DND-41 (cell line): Measurements from ENCODE around the gene BAAT.
"Not testable (repeated sequence)": the region's sequence is repeated elsewhere in the genome, so short reads cannot be mapped to it uniquely, and the experiment has no call there.

Source experiments
- ATAC-seq: fragments of 200-7000 bp; cut with Tn5 transposase; 3 replicates; pipeline ENCODE4 v1.9.1; 2021; ENCODE audit warnings: low read depth; ENCODE audit not compliant: insufficient read depth
- DNase-seq: peaks from one replicate; pipeline ENCODE4 v3.0.0-alpha.2; 2020
- H2AFZ ChIP-seq: 2 replicates; pipeline ENCODE4 v1.6.0; 2012; ENCODE audit warnings: low read depth, low read length
- H3K27ac ChIP-seq: 2 replicates; pipeline ENCODE4 v1.5.1; 2012; ENCODE audit warnings: low read length, inconsistent platforms
- H3K27me3 ChIP-seq: fragments of 200-600 bp; sonication (generic); 2 replicates; pipeline ENCODE4 v1.6.0; 2012; ENCODE audit warnings: low read length, mild to moderate bottlenecking, inconsistent platforms; ENCODE audit not compliant: insufficient read depth, poor library complexity
- H3K36me3 ChIP-seq: 2 replicates; pipeline ENCODE4 v1.5.1; 2012; ENCODE audit warnings: low read length, inconsistent platforms; ENCODE audit not compliant: insufficient read depth
- H3K4me1 ChIP-seq: 2 replicates; pipeline ENCODE4 v1.5.1; 2012; ENCODE audit warnings: mild to moderate bottlenecking, low read length; ENCODE audit not compliant: insufficient read depth
- H3K4me2 ChIP-seq: 2 replicates; pipeline ENCODE4 v1.6.0; 2012; ENCODE audit warnings: mild to moderate bottlenecking, moderate library complexity, low read length, inconsistent platforms; ENCODE audit not compliant: insufficient read depth
- H3K4me3 ChIP-seq, 2 experiments: fragments of 200-600 bp in 1 of 2; shearing (Covaris generic) in 1 of 2; 2 replicates each; pipeline ENCODE4 v1.5.1; 2012 to 2016; ENCODE audit warnings: inconsistent platforms in 2 of 2, low read length in 2 of 2, mild to moderate bottlenecking in 2 of 2, low read depth in 1 of 2, moderate library complexity in 1 of 2
- H3K79me2 ChIP-seq: 2 replicates; pipeline ENCODE4 v1.6.0; 2012; ENCODE audit warnings: low read length, inconsistent platforms; ENCODE audit not compliant: insufficient read depth
- H3K9ac ChIP-seq: 2 replicates; pipeline ENCODE4 v1.6.0; 2012; ENCODE audit warnings: low read depth, mild to moderate bottlenecking, inconsistent platforms, low read length, moderate library complexity
- H3K9me3 ChIP-seq: 2 replicates; pipeline ENCODE4 v1.5.1; 2012; ENCODE audit warnings: low read length, moderate library complexity, mild to moderate bottlenecking, inconsistent platforms; ENCODE audit not compliant: insufficient read depth, severe bottlenecking
- H4K20me1 ChIP-seq: 2 replicates; pipeline ENCODE4 v1.6.0; 2012; ENCODE audit warnings: low read length; ENCODE audit not compliant: insufficient read depth
- CTCF ChIP-seq: IDR thresholded peaks from 2 replicates; pipeline ENCODE4 v1.5.1; 2012; ENCODE audit warnings: borderline replicate concordance, low read length, moderate library complexity, mild to moderate bottlenecking; ENCODE audit not compliant: poor library complexity, severe bottlenecking; ENCODE audit errors: extremely low read depth
- EZH2 ChIP-seq: IDR thresholded peaks from 3 replicates; pipeline ENCODE4 v1.6.1; 2012; ENCODE audit warnings: borderline replicate concordance, low read depth, mild to moderate bottlenecking, moderate library complexity, low read length, inconsistent platforms; ENCODE audit not compliant: severe bottlenecking

BAAT gene

DNA sequence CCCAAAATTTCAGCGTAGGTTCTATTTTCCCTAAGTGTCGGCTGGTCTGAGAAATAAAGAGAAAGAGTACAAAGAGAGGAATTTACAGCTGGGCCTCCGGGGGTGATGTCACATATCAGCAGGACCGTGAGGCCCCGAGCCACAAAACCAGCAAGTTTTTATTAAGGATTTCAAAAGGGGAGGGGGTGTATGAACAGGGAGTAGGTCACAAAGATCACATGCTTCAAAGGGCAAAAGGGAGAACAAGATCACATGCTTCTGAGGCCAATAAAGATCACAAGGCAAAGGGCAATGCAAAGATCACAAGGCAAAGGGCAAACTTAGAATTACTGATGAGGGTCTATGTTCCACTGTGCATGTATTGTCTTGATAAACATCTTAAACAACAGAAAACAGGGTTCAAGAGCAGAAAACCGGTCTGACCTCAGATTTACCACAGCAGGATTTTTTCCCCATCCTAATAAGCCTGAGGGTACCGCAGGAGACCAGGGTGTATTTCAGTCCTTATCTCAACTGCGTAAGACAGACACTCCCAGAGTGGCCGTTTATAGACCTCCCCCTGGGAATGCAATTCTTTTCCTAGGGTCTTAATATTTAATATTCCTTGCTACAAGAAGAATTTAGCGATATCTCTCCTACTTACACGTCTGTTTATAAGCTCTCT, at the start of gene BAAT:
TSS of gene BAAT (minus strand) at position 134 of the 664 bp plus-strand sequence. CDS start 13,602 bp downstream, outside the sequence.
- H3K36me3 ChIP-seq = peaks cover 23% of the 10 kb centered on the region; the same call in 1 of the 2 replicates
- H3K27ac ChIP-seq, H3K9ac ChIP-seq, H3K27me3 ChIP-seq, H3K4me3 ChIP-seq, H3K4me1 ChIP-seq, H3K9me3 ChIP-seq, ATAC-seq, H3K4me2 ChIP-seq, H2AFZ ChIP-seq, H4K20me1 ChIP-seq, H3K79me2 ChIP-seq: not testable (repeated sequence)
- peak; percentile 20 for DNase-seq

- no peak overlapping the region for H2AFZ ChIP-seq
- ATAC-seq (no peak), DNase-seq (no peak)
- no peaks in the 10 kb centered on the region for H3K36me3 ChIP-seq
- no peak for TF ChIP-seq CTCF
- no peak for TF ChIP-seq EZH2
- no peaks in the 10 kb centered on the region for H3K4me1 ChIP-seq
- no peak overlapping the region for H3K4me2 ChIP-seq
- H3K27me3 ChIP-seq = peaks cover 3% of the 10 kb centered on the region
- no peaks in the 10 kb centered on the region for H3K9me3 ChIP-seq
- H3K9ac ChIP-seq = no peak overlapping the region
- H3K79me2 ChIP-seq = no peaks in the 10 kb centered on the region
- H4K20me1 ChIP-seq = no peaks in the 10 kb centered on the region
- H3K27ac ChIP-seq = no peak overlapping the region
- H3K4me3 ChIP-seq = no peak overlapping the region
These were observed 48.4 kb upstream of the BAAT start for GRCh38 chr9:101433229-101433628.

DNA sequence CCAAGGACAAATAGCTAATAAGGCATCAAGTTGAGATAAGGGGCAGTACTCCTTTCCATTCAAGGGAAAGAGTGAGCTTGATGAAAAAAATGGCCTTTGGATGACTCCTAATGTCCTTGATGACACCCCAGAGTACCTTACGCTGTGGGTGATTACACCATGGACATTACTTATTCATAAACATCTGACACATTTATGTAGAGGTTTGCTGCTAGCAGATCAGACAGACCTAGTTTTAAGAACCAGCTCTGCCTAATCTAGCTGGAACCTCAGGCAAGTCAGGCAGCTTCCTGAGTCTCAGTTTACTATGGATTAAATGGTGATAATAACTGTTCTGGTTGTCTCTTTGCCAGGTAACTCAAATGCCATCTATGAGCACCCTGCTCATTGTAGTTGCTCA, 47.9 kb upstream of the BAAT start:
- H3K4me3 ChIP-seq = no peak overlapping the region
- peaks cover 3% of the 10 kb centered on the region for H3K27me3 ChIP-seq
- no peaks in the 10 kb centered on the region for H4K20me1 ChIP-seq
- no peak for ATAC-seq
- no peaks in the 10 kb centered on the region for H3K9me3 ChIP-seq
- no peak for TF ChIP-seq CTCF
- no peak for TF ChIP-seq EZH2
- H3K27ac ChIP-seq = no peak overlapping the region
- H3K4me2 ChIP-seq = no peak overlapping the region
- no peaks in the 10 kb centered on the region for H3K79me2 ChIP-seq
- H3K36me3 ChIP-seq = no peaks in the 10 kb centered on the region
- H2AFZ ChIP-seq = no peak overlapping the region
- no peak for DNase-seq
- H3K4me1 ChIP-seq = no peaks in the 10 kb centered on the region
- no peak overlapping the region for H3K9ac ChIP-seq

DNA sequence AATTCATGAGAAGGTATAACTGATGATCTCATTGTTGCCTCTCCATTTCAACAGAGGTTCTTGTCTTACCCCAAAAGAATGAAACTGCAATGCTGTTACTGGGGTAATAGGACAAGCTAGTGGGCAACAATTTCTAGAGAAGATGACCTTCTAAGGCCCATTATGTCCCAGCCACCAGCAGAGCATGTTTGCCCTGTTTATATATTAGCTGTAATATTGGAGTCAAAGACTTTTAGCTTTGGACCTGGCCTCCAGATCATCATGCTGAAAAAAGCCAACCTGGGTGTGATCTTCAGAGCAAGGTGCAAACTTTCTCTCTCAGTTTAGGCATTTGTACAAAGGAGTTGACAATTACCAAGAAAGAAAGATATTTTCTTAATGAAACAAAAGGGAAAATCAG, 47.4 kb upstream of the BAAT start:
- TF ChIP-seq EZH2 = no peak
- no peak for TF ChIP-seq CTCF
- no peaks in the 10 kb centered on the region for H3K36me3 ChIP-seq
- H2AFZ ChIP-seq = no peak overlapping the region
- H3K9ac ChIP-seq = no peak overlapping the region
- no peaks in the 10 kb centered on the region for H3K4me1 ChIP-seq
- H4K20me1 ChIP-seq = no peaks in the 10 kb centered on the region
- H3K27ac ChIP-seq = no peak overlapping the region
- no peak overlapping the region for H3K4me2 ChIP-seq
- ATAC-seq (no peak), DNase-seq (no peak)
- H3K9me3 ChIP-seq = no peaks in the 10 kb centered on the region
- peaks cover 3% of the 10 kb centered on the region for H3K27me3 ChIP-seq
- no peaks in the 10 kb centered on the region for H3K79me2 ChIP-seq
- H3K4me3 ChIP-seq = no peak overlapping the region
